Smooth muscle cell of the brain vasculature (primary cell): ENCODE data around the gene ZNF569.
"Not testable (repeated sequence)": the region's sequence is repeated elsewhere in the genome, so short reads cannot be mapped to it uniquely, and the experiment has no call there.

ENCODE experiments used
- DNase-seq: peaks from one replicate; pipeline ENCODE4 v3.0.0-alpha.2; 2012; ENCODE audit warnings: low read depth, low spot score

The ZNF569 gene

DNA sequence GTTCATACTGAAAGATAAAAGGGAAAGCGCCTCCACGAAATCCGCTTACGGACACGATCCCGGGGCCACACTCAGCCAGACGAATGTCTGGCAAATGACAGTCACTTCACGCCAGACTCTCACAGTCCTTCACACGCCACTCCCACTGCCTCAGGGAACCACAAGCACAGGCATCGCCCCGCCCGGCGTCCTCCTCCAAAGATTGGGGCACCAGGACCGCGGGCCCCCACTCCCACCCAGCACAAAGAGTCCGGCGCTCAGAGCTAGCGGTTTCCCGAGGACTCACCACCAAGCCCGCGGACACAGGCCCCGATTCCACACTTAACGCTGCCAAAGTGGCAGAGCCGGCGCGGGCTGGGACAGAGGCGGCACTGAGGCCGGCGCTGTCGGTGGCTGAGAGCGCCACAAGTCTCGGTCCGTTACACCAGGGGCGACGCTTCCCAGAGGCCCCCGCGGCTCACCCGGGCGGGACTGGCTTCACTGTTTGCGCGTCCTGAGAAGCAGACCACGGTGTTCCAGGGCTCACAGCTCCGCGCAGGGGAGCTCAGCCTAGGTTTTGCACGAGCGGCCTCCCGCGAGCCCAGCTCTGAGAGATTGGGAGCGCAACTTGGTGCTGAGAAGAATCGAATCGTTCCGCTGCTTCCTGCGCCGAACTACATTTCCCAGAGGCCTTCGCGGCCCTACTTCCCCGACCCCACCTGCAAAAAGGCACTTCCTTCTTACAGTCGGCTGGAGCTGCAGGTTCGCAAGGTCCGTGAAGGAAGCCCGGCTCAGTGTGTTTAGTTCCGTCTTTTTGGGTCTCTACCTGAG is at the start of gene ZNF569:
TSS of gene ZNF569 (minus strand) at position 647 of the 810 bp plus-strand sequence. CDS start 22,523 bp downstream, outside the sequence.
- DNase-seq, result peak; percentile 73

DNA sequence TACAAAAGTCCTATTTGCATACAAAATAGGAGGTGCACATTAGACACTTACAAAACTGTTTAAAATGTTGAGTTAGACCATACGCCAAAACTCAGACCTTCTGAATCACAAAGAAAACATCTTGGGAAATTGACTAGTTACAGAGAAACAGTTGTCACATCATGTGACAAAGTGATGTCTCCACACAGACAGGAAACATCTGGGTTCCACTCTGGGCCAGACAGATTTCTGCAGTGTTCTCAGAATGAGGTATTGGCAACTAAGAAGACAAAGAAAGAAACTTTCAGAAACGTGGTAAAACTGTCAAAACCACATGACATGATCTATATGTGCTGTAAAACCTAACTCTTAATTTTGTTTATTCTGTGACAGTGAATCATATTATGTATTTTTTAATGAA is 46.2 kb upstream of the ZNF569 start:
- DNase-seq, result no peak

DNA sequence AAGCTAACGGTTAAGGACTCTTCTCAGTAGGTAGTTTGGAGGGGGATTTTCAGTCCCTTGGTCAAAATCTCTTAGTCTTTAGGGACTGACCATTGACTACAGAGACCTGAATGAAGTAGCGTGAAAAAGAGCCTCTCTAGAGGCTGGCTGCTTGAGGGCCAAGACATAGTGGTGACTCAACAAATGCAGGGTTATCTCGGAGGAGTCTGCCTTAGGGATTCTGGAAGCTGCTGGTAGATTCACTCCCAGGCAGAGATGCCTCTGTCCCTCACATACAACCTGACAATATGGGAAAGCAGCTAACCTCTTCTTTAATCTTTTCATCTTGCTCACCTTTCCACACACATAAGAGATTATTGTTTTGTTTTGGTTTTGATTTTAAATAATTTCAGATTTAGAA is 44.6 kb upstream of the ZNF569 start:
- no peak for DNase-seq

DNA sequence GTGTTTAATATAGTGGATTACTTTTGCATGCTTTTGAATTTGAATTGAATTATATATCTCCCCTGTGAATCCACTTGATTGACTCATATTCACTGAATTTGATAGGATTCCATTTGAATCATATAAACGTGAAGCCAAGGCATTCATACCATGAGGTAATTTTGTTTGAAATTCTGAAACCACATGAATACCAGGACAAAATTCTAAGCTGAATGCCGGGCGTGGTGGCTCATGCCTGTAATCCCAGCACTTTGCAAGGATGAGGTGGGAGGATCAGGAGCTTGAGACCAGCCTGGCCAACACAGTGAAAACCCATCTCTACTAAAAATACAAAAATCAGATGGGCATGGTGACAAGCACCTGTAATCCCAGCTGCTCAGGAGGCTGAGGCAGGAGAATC is 43.9 kb upstream of the ZNF569 start:
- DNase-seq, result no peak

DNA sequence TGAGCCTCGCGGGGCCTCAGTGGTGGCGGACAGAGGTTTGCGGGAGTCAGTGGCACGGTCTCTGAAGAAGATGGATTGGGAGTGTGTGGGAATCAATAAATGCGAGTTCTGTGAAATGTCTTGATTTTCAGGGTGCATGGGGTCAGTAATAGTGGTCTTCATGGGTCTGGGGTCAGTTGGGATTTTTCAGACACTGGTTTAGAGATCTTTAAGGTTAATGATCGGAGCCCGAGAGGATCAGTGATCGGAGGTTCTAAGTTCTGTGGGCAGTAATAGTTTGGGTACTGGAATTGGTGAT is 39.9 kb upstream of the ZNF569 start:
- DNase-seq, result no peak

DNA sequence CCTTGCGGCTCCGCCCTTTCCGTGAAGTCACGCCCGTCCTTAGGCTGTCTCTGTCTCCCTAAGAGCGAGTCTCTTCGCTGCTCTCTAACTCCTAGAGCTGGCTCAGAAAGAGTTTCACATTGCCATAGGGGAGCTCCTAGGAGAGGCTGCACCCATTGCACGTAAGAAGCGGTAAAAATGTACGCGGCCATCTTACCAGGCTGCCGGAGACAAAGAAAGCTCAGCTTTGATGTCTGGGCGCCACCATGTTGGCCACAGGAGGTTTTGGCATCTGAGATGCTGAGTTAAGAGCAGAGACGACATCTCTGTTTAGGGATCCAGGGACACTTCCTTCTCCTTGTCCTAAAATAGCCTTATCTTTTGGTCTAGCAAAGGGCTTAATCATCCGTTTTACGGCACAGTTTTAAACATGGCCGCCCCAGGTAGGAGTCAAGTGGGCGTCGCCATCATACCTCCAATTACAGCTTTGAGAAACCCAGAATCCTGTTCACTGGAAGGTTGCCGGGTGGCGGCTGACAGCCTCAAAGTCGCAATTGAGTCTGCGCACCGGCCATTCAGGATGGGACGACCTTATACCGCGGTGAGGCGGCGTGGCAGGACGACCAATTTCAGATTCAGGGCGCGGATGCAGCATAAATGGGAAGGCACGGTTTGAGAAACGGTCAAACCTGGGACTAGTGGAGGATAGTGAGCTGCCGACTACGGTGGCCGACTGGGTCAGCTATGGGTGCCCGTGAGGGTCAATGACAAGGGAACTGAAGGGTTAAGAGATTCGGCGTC is 39.3 kb upstream of the ZNF569 start, which contains the start of gene ZNF793:
TSS of gene ZNF793 (plus strand) at position 553 of the 780 bp plus-strand sequence. CDS start 16,501 bp downstream, outside the sequence.
- DNase-seq, result peak; percentile 28

DNA sequence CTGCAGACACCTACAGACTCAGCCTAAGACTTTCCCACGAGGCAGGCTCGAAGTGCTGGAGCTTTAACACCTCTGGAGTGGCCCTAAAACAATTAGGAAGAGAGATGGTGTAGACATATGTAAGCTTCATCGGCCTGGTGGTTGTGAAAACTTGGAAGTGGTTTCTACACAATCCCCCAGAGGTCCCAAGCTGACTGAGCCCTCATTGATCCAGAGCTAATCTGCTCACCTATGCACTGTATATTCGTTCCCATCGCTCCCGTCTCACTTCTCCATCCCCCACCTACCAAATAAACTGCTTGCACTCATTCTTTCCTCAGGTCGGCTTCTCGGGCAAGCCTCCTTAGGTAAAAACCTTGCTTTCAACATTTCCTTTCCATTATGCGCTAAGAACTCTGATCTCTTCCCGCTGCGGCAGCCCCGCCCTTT is 38.7 kb upstream of the ZNF569 start:
- no peak for DNase-seq

DNA sequence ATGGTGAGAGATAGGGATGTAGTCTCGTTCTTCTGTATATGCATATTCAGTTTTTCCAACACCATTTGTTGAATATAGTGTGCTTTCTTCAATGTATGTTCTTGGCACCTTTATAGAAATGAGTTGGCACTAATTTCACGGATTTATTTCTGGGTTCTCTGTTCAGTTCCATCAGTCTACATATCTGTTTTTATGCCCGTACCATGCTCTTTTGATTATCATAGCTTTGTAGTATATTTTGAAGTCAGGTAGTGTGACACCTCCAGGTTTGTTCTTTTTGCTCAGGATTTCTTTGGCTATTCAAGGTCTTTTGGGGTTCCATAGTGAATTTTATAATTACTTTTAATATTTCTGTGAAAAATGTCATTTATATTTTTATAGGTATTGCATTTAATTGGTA is 25.0 kb upstream of the ZNF569 start:
- DNase-seq, result no peak

DNA sequence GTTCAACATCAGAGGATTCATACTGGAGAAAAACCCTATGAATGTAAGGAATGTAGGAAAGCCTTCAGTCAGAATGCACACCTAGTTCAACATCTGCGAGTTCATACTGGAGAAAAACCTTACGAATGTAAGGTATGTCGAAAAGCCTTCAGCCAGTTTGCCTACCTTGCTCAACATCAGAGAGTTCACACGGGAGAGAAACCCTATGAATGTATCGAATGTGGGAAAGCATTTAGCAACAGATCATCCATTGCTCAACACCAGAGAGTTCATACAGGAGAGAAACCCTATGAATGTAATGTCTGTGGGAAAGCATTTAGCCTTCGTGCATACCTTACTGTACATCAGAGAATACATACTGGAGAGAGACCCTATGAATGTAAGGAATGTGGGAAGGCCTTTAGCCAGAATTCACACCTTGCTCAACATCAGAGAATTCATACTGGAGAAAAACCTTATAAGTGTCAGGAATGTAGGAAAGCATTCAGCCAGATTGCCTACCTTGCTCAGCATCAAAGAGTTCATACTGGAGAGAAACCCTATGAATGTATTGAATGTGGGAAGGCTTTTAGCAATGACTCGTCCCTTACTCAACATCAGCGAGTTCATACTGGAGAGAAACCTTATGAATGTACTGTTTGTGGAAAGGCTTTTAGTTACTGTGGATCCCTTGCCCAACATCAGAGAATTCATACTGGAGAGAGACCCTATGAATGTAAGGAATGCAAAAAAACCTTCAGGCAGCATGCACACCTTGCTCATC is 17.3 kb upstream of the ZNF569 start:
- no peak for DNase-seq

DNA sequence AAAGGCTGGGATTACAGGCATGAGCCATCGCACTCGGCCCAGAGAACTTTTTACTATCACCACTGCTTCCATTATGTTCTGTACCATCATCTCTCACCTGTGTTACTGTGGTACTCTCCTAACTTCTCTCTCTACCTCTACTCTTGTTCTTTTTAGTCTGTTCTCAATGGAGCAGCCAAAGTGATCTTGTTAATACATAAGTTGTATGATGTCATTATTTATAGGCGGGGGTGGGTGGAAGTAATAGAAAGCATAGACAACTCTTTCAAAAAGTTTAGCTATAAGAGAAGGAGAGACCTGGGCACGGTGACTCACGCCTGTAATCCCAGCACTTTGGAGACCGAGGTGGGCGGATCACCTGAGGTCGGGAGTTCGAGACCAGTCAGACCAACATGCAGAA is 4.9 kb upstream of the ZNF569 start:
- no peak for DNase-seq

DNA sequence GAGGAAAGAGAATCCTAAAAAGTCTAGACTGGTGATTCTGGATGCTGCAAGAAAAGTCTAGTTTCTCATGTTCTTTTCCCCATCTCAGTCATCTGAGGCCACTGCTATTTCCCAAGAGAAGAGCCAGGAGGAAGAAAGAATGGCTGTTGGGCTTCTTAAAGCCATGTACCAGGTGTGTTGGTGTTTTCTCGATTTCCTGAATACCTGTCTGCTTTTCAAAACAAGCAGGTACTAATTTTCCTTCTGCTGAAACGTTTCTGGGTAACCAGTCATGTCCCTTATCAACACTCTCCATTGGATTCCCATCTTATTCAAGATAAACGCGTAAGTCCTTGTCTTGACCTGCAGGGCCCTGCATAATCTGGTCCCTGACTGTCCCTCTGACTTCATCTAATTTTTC is 3.0 kb upstream of the ZNF569 start:
- no peak for DNase-seq

DNA sequence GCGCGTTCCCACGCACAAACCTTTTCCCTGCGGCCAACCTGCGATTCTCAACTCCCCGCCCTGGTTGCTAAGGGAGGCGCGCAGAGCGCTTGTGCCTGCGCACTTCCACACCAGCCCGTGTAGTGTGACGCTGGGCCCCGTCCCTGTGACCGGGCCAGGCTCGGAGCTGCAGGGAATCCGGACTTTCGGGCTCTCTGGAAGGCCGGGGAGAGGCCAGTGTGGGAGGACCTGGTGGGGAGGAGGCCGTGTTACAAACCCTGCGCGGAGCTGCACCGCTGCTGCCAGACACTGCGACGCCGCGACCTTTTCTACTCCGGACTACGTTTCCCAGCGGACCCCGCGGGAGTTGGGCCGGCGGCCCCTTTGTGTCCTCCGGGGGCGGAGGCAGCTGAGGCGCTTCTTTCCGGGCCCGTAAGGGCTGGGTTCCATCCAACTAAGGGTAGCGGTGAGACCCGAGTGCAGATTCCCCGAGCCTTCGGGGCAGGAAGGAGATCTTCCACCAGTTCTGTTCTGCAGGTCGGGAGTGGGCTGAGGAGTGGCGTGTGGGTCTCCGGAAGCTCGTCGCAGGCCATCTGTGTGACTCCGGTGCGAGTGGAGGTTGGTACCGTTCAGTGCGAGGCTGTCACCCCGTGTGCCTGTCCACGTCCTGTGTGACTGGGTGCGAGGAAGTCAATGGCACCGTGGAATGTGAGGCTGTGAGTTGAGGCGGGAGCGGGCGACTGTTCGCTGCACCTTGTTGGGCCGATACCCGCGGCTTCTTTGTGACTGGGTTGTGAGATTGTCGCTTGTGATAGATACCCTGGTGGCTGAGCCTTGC is 1.9 kb upstream of the ZNF569 start, which contains the start of gene ZNF570:
TSS of gene ZNF570 (plus strand) at position 396 of the 817 bp plus-strand sequence. CDS start 999 bp downstream, outside the sequence.
- DNase-seq, result peak; percentile 62

DNA sequence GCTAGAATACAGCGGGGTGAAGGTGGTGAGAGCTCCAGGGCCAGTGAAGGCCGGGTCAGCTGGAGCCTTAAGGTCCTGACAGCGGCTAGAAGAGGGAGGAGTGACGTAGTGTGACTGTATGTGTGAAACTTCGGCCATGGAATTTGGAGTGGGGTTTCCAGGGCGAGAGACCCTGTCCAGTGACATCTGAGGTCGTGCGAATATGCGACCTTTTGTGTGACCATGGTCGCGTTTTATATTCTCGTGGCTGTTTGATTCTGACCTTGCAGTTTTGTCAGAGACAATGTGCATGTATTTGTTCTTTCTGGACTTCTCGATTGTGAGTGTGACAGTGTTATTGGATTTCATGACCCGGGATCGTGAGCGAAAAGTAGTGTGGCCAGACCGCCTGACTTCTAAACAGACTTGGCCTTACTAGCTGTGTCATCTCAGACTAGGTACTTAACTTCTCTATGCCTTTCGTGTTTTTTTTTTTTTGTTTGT is 405 bp upstream of the ZNF569 start:
- DNase-seq, result no peak

DNA sequence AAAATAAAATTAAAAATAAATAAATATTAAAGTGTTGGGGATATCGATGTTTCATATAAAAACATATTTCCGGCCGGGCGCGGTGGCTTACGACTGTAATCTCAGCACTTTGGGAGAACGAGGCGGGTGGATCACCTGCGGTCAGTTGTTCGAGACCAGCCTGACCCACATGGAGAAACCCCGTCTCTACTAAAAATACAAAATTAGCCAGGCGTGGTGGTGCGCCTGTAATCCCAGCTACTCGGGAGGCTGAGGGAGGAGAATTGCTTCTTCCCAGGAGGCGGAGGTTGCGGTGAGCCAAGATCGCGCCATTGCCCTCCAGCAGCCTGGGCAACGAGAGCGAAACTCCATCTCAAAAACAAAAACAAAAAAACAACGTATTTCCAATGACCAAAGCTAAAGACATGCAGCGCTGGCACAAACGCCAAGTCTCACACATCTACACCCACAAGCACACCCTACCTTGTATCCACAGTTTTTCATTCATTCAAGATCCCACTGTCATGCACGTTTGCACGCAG is 907 bp downstream of the ZNF569 start:
- no peak for DNase-seq

DNA sequence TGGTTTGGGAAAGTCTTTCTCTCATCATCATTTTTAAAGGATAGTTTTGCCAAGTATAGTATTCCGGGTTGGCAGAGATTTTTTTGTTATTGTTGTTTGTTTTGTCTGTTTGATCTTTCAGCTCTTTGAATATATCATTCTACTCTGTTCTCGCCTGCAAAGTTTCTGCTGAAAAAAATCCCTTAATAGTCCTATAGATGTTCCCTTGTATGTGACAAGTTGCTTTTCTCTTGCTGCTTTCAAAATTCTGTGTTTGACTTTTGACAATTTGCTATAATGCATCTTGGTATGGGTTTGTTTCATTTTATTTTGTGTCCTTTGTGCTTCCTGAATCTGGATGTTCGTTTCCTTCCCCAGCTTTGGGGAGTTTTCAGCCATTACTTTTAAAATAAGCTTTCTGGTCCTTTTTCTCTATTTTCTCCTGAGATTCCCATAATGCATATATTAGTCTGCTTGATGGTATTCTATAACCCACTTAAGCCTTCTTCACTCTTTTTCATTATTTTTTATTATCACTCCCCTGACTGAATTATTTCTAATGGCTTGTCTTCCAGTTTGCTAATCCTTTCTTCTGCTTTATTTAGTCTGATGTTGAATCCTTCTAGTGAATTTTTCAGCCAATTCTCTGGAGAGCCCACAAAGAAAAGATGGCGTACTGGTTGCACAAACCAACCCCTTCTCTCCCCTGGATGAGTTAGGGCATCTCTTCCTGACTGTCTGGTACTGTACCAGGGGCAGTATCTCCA is 14.6 kb downstream of the ZNF569 start:
- no peak for DNase-seq

DNA sequence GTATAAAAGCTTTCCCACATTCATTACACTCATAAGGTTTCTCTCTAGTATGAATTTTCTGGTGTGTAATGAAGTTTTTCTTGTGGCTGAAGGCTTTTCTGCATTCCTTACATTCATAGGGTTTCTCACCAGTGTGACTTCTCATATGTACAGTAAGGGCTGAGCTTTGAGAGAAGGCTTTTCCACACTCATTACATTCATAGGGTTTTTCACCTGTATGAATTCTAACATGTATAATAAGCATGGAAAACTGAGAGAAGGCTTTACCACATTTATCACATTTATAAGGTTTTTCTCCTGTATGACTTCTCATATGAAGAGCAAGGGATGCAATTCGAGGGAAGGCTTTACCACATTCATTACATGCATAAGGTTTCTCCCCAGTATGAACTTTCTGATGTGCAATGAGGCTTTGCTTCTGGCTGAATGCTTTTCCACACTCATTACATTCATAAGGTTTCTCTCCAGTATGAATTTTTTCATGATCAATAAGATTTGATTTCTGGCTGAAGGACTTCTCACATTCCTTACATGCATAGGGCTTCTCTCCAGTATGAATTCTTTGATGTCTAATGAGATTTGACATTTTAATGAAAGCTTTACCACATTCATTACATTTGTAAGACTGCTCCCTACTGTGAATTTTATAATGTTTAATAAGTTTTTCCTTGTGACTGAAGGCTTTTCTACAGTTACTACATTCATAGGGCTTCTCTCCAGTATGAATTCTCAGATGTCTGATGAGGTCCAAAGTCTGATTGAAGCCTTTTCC is 53.7 kb downstream of the ZNF569 start:
- no peak for DNase-seq

DNA sequence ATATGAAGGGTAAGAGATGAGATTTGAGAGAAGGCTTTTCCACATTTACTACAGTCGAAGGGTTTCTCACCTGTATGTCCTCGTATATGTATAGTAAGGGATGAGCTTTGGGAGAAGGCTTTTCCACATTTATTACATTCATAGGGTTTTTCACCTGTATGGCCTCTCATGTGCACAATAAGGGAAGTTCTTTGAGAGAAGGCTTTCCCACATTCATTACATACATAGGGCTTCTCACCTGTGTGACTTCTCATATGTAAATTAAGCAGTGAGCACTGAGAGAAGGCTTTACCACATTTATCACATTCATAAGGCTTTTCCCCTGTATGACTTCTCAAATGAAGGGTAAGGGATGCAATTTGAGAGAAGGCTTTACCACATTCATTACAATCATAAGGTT is 54.5 kb downstream of the ZNF569 start:
- no peak for DNase-seq

DNA sequence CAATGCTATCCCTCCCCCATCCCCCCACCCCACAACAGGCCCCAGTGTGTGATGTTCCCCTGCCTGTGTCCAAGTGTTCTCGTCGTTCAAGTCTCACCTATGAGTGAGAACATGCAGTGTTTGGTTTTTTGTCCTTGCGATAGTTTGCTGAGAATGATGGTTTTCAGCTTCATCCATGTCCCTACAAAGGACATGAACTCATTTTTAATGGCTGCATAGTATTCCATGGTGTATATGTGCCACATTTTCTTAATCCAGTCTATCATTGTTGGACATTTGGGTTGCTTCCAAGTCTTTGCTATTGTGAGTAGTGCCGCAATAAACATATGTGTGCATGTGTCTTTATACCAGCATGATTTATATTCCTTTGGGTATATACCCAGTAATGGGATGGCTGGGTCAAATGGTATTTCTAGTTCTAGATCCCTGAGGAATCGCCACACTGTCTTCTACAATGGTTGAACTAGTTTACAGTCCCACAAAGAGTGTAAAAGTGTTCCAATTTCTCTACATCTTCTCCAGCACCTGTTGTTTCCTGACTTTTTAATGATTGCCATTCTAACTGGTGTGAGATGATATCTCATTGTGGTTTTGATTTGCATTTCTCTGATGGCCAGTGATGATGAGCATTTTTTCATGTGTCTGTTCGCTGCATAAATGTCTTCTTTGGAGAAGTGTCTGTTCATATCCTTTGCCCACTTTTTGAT is 61.0 kb downstream of the ZNF569 start:
- DNase-seq, result not testable (repeated sequence)

DNA sequence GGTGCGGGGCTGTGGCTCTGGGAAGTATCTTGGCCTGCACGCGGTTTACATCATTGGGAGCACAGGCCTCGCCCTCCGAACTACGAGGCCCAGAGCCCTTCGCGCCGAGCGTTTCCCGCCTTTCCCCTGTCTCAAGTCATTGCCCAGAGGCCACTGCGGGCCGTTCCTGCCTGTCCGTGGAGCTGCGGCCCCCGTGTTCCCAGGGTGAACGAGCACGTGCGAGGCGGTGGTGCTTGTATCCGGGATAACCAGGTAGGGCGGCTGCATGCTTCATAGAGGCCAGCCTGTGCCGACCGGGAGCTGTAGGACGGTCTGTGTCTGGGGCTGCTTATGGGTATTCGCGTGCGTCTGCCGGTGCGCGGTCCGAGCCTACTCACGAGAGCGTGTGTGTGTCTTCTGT is 63.8 kb downstream of the ZNF569 start:
- no peak for DNase-seq
